ENCODE data around the gene ADAM22.

Gene ADAM22

DNA sequence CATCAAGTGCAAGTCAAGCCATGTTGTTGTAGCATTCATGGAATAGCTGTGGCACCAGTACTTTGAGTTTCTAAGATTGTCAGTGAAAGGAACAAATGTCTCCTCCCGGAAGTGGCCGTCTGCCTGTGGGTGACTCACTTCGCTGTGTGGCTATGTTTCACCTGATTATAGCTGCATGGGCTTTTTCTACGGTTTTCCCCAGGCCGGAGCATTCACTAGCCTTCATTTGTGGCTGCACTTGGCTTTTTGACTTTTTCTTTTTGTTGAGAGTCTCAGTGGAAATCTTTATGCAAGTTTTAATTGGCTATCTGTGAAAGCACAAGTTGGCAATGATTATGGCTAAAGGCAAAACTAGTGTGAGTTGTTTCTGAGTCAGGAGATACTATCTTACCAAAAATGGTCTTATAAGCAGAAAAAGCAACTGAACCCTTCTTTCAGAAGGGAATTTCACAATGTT is 250.8 kb downstream of the ADAM22 start:
- TF ChIP-seq, protein P1, sequence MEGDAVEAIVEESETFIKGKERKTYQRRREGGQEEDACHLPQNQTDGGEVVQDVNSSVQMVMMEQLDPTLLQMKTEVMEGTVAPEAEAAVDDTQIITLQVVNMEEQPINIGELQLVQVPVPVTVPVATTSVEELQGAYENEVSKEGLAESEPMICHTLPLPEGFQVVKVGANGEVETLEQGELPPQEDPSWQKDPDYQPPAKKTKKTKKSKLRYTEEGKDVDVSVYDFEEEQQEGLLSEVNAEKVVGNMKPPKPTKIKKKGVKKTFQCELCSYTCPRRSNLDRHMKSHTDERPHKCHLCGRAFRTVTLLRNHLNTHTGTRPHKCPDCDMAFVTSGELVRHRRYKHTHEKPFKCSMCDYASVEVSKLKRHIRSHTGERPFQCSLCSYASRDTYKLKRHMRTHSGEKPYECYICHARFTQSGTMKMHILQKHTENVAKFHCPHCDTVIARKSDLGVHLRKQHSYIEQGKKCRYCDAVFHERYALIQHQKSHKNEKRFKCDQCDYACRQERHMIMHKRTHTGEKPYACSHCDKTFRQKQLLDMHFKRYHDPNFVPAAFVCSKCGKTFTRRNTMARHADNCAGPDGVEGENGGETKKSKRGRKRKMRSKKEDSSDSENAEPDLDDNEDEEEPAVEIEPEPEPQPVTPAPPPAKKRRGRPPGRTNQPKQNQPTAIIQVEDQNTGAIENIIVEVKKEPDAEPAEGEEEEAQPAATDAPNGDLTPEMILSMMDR (conservative IDR thresholded peaks at IDR 0.05; ENCODE audit: low read depth, low read length): no peak
- Histone ChIP-seq H3K4me1 (ENCODE audit: low read depth, poor library complexity, severe bottlenecking) (peaks cover 5% of the 10 kb centered on the region), H3K27me3 (ENCODE audit: insufficient read depth, low read depth) (no peaks in the 10 kb centered on the region), H3K27ac (no peak overlapping the region), H3K36me3 (ENCODE audit: insufficient read depth) (no peaks in the 10 kb centered on the region), H3K9ac (no peak overlapping the region), H3K4me3 (IDR thresholded peaks at IDR 0.05; ENCODE audit: insufficient read depth, low read depth, low read length) (no peak overlapping the region), H3K79me2 (ENCODE audit: insufficient read depth, low read depth) (no peaks in the 10 kb centered on the region), H2AFZ (ENCODE audit: low read depth) (no peak overlapping the region), H4K20me1 (ENCODE audit: insufficient read depth) (no peaks in the 10 kb centered on the region), H3K4me2 (no peak overlapping the region)

DNA sequence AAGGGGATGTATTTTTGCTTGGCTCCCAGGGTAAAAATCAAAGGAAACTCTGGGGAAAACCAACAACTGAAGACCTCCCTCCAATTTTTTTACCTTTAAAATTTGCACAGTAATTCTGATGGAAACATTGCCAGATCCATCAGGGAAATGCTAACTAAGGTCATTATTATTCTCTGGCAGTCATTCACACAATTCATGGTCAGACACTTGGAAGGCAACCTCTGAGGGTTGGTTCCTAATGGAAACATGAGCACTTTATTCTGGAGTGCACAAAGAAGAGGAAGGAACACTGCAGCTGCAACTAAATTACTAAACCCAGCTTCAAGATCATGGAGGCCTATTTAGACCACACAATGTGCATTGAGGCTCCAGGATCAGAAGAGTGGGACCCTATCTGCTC is 251.6 kb downstream of the ADAM22 start:
- TF ChIP-seq, protein P1 (conservative IDR thresholded peaks at IDR 0.05; ENCODE audit: low read depth, low read length): no peak
- H3K36me3 ChIP-seq (ENCODE audit: insufficient read depth): no peaks in the 10 kb centered on the region
- no peak overlapping the region for H3K9ac ChIP-seq
- no peak overlapping the region for H3K27ac ChIP-seq
- H3K4me2 ChIP-seq: no peak overlapping the region
- H2AFZ ChIP-seq (ENCODE audit: low read depth): no peak overlapping the region
- H4K20me1 ChIP-seq (ENCODE audit: insufficient read depth): no peaks in the 10 kb centered on the region
- H3K4me1 ChIP-seq (ENCODE audit: low read depth, poor library complexity, severe bottlenecking): peaks cover 5% of the 10 kb centered on the region
- H3K4me3 ChIP-seq (IDR thresholded peaks at IDR 0.05; ENCODE audit: insufficient read depth, low read depth, low read length): no peak overlapping the region
- no peaks in the 10 kb centered on the region for H3K79me2 ChIP-seq (ENCODE audit: insufficient read depth, low read depth)
- H3K27me3 ChIP-seq (ENCODE audit: insufficient read depth, low read depth): no peaks in the 10 kb centered on the region

DNA sequence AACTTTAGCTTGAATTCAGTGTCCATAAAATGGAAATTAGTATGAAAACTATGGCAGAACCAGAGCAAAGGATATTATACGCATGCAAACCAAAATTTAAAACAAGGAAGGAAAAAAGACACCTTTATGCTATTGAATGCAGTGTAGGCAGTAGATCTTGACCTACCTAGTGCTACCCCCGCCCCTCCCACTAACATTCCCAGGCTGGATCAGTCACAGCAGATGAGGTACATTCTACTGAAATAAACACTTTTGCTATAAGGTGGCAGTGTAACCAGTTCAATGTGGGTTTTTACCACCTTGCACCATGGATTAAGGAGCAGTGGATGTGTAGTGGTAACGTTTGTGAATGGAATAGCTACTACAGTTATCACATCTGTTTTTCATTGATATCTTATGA is 257.9 kb downstream of the ADAM22 start:
- Histone ChIP-seq H4K20me1 (ENCODE audit: insufficient read depth) (no peaks in the 10 kb centered on the region), H3K9ac (no peak overlapping the region), H2AFZ (ENCODE audit: low read depth) (no peak overlapping the region), H3K27ac (no peak overlapping the region), H3K27me3 (ENCODE audit: insufficient read depth, low read depth) (no peaks in the 10 kb centered on the region), H3K79me2 (ENCODE audit: insufficient read depth, low read depth) (no peaks in the 10 kb centered on the region), H3K36me3 (ENCODE audit: insufficient read depth) (no peaks in the 10 kb centered on the region), H3K4me1 (ENCODE audit: low read depth, poor library complexity, severe bottlenecking) (peaks cover 5% of the 10 kb centered on the region), H3K4me2 (no peak overlapping the region), H3K4me3 (IDR thresholded peaks at IDR 0.05; ENCODE audit: insufficient read depth, low read depth, low read length) (no peak overlapping the region)
- TF ChIP-seq, protein P1 (conservative IDR thresholded peaks at IDR 0.05; ENCODE audit: low read depth, low read length): no peak

- no peak overlapping the region for H3K27ac ChIP-seq
- no peak overlapping the region for H3K4me3 ChIP-seq (IDR thresholded peaks at IDR 0.05; ENCODE audit: insufficient read depth, low read depth, low read length)
- no peaks in the 10 kb centered on the region for H3K36me3 ChIP-seq (ENCODE audit: insufficient read depth)
- no peaks in the 10 kb centered on the region for H3K27me3 ChIP-seq (ENCODE audit: insufficient read depth, low read depth)
- peaks cover 20% of the 10 kb centered on the region for H3K4me1 ChIP-seq (ENCODE audit: low read depth, poor library complexity, severe bottlenecking)
- H3K9ac ChIP-seq: no peak overlapping the region
- no peaks in the 10 kb centered on the region for H3K79me2 ChIP-seq (ENCODE audit: insufficient read depth, low read depth)
- no peak overlapping the region for H2AFZ ChIP-seq (ENCODE audit: low read depth)
- TF ChIP-seq, protein P1 (conservative IDR thresholded peaks at IDR 0.05; ENCODE audit: low read depth, low read length): no peak
- no peaks in the 10 kb centered on the region; the same call in 1 of the 2 replicates for H4K20me1 ChIP-seq (ENCODE audit: insufficient read depth)
- no peak overlapping the region for H3K4me2 ChIP-seq
Measured at GRCh38 chr7:88200261-88200660, 266.2 kb downstream of the ADAM22 start.
